Endothelial cell (in vitro differentiated cells): ENCODE results near the gene GSE1. TPM values are rescaled to one million over a fixed set of nuclear protein-coding genes. Genes with fewer than 3 reads are reported as not detected.

ENCODE experiments used
- DNase-seq: peaks from one replicate; pipeline ENCODE4 v3.0.0; 2021; ENCODE audit warnings: low spot score
- H3K27ac Mint-ChIP-seq: one replicate; pipeline ENCODE4 v1.8.0; 2021; ENCODE audit warnings: mixed read lengths, inconsistent platforms; ENCODE audit not compliant: unreplicated experiment
- H3K27me3 Mint-ChIP-seq: one replicate; pipeline ENCODE4 v1.8.0; 2021; ENCODE audit warnings: mild to moderate bottlenecking, moderate library complexity, mixed read lengths, inconsistent platforms; ENCODE audit not compliant: unreplicated experiment
- H3K36me3 Mint-ChIP-seq: one replicate; pipeline ENCODE4 v1.8.0; 2021; ENCODE audit warnings: mild to moderate bottlenecking, low read depth, mixed read lengths, inconsistent platforms; ENCODE audit not compliant: unreplicated experiment
- H3K4me1 Mint-ChIP-seq: one replicate; pipeline ENCODE4 v1.8.0; 2021; ENCODE audit warnings: mild to moderate bottlenecking, mixed read lengths, inconsistent platforms; ENCODE audit not compliant: unreplicated experiment
- H3K4me3 Mint-ChIP-seq: one replicate; pipeline ENCODE4 v1.8.0; 2021; ENCODE audit warnings: mild to moderate bottlenecking, mixed read lengths, inconsistent platforms; ENCODE audit not compliant: unreplicated experiment
- H3K9me3 Mint-ChIP-seq: one replicate; pipeline ENCODE4 v1.8.0; 2021; ENCODE audit warnings: mixed read lengths, inconsistent platforms; ENCODE audit not compliant: unreplicated experiment
- CTCF ChIP-seq: fragments of 200-600 bp; sonication (generic); IDR thresholded peaks from one replicate; pipeline ENCODE4 v1.5.0; 2021; ENCODE audit warnings: antibody characterized with exemption; ENCODE audit not compliant: unreplicated experiment
- total RNA-seq: library from RNA; stranded (reverse); fragmentation: NEBNext Ultra II Directional; extraction: Animal tissue kit (Norgen Biotek cat#: 25700); gene quantifications from one replicate; pipeline ENCODE4 v1.2.1, GENCODE V29; 2021; ENCODE audit not compliant: unreplicated experiment

The GSE1 gene
- total RNA-seq, 1 donor from 2014 or later = 23.9 TPM

GRCh38 chr16:85569039-85569614 lies 44.0 kb upstream of the GSE1 start:
- Mint-ChIP-seq H3K9me3 (peaks cover 3% of the 10 kb centered on the region), H3K27ac (no peak overlapping the region), H3K36me3 (no peaks in the 10 kb centered on the region), H3K4me3 (no peak overlapping the region), H3K27me3 (peaks cover 14% of the 10 kb centered on the region), H3K4me1 (peaks cover 44% of the 10 kb centered on the region)
- no peak for TF ChIP-seq CTCF
- DNase-seq = no peak

GRCh38 chr16:85569615-85570212 lies 43.4 kb upstream of the GSE1 start:
- peaks cover 3% of the 10 kb centered on the region for H3K9me3 Mint-ChIP-seq
- peaks cover 15% of the 10 kb centered on the region for H3K27me3 Mint-ChIP-seq
- no peak overlapping the region for H3K4me3 Mint-ChIP-seq
- H3K4me1 Mint-ChIP-seq = peaks cover 43% of the 10 kb centered on the region
- no peak for TF ChIP-seq CTCF
- no peak overlapping the region for H3K27ac Mint-ChIP-seq
- no peaks in the 10 kb centered on the region for H3K36me3 Mint-ChIP-seq
- no peak for DNase-seq

- peaks cover 47% of the 10 kb centered on the region for H3K4me1 Mint-ChIP-seq
- H3K27ac Mint-ChIP-seq = no peak overlapping the region
- no peaks in the 10 kb centered on the region for H3K36me3 Mint-ChIP-seq
- TF ChIP-seq CTCF = no peak
- peaks cover 3% of the 10 kb centered on the region for H3K9me3 Mint-ChIP-seq
- no peak for DNase-seq
- peaks cover 13% of the 10 kb centered on the region for H3K27me3 Mint-ChIP-seq
- no peak overlapping the region for H3K4me3 Mint-ChIP-seq
Measured at GRCh38 chr16:85570213-85570734, 42.8 kb upstream of the GSE1 start.

- H3K36me3 Mint-ChIP-seq = no peaks in the 10 kb centered on the region
- peaks cover 3% of the 10 kb centered on the region for H3K9me3 Mint-ChIP-seq
- H3K4me1 Mint-ChIP-seq = peaks cover 54% of the 10 kb centered on the region
- no peak overlapping the region for H3K4me3 Mint-ChIP-seq
- peaks cover 15% of the 10 kb centered on the region for H3K27me3 Mint-ChIP-seq
- DNase-seq = no peak
- no peak overlapping the region for H3K27ac Mint-ChIP-seq
- no peak for TF ChIP-seq CTCF
Measured at GRCh38 chr16:85570735-85571562, 42.2 kb upstream of the GSE1 start.

GRCh38 chr16:85571563-85571812 lies 41.6 kb upstream of the GSE1 start:
- Mint-ChIP-seq H3K27me3 (peaks cover 15% of the 10 kb centered on the region), H3K4me1 (peaks cover 55% of the 10 kb centered on the region), H3K36me3 (no peaks in the 10 kb centered on the region), H3K27ac (no peak overlapping the region), H3K9me3 (peaks cover 3% of the 10 kb centered on the region), H3K4me3 (no peak overlapping the region)
- TF ChIP-seq CTCF = no peak
- no peak for DNase-seq
